K562 (cell line): Measurements from ENCODE around the gene SAMM50. TPM values are rescaled to one million over a fixed set of nuclear protein-coding genes. Genes with fewer than 3 reads are reported as not detected.

ENCODE experiments used
- ATAC-seq: fragments of 200-7000 bp; cut with Tn5 transposase; 3 replicates; pipeline ENCODE4 v1.9.1; 2020; ENCODE audit warnings: moderate library complexity
- BruUV-seq: library from RNA; stranded (reverse); fragments of 400-500 nt; replicated peaks from 2 replicates; lab custom pipeline; 2021; lab: Mats Ljungman, UMichigan
- CTCF ChIA-PET: fragments of 300-600 bp; formaldehyde crosslinking; extraction: SDS; loops from one replicate; lab custom pipeline; 2021; ENCODE audit warnings: low intra/inter-chr PET ratio; lab: Yijun Ruan, JAX
- POLR2A ChIA-PET: fragments of 300-600, 350-650 bp; sonication (Branson Sonifier 250); formaldehyde crosslinking; extraction: SDS; loops from one replicate; lab custom pipeline; 2021; ENCODE audit warnings: antibody characterized with exemption, inconsistent platforms; lab: Yijun Ruan, JAX
- DNase-seq, 4 experiments: peaks; one replicate each; pipeline versions ENCODE4 v3.0.0 to v3.0.0-alpha.2; 2011 to 2018; ENCODE audit warnings: low spot score in 3 of 4, mixed read lengths in 3 of 4; ENCODE audit errors: extremely low read depth in 1 of 4
- FAIRE-seq: peaks from 2 replicates; lab custom pipeline; 2011; peaks lifted over from hg19 to GRCh38; lab: Jason Lieb, UNC
- H2AFZ ChIP-seq: 2 replicates; pipeline ENCODE4 v1.6.0; 2011; ENCODE audit warnings: low read depth, low read length, control low read depth, inconsistent platforms
- H3K27ac ChIP-seq: fragments of 200-600 bp; 3 replicates; pipeline ENCODE4 v1.8.0; 2011; ENCODE audit warnings: low read depth, mild to moderate bottlenecking, control low read depth, inconsistent platforms, low read length, moderate library complexity, mixed read lengths; ENCODE audit errors: extremely low read depth
- H3K27me3 ChIP-seq, 2 experiments: fragments of 300-600 bp in 1 of 2; 2 replicates in 1 of 2; 3 replicates in 1 of 2; pipeline versions ENCODE4 v1.6.0 to v1.8.0; 2011; ENCODE audit warnings: inconsistent platforms in 2 of 2, low read length in 2 of 2, mild to moderate bottlenecking in 1 of 2, mixed read lengths in 1 of 2, moderate library complexity in 1 of 2; ENCODE audit not compliant: control insufficient read depth in 2 of 2, insufficient read depth in 2 of 2
- H3K36me3 ChIP-seq: fragments of 300-600 bp; 3 replicates; pipeline ENCODE4 v1.8.0; 2011; ENCODE audit warnings: mild to moderate bottlenecking, low read length, inconsistent platforms; ENCODE audit not compliant: control insufficient read depth, insufficient read depth
- H3K4me1 ChIP-seq, 2 experiments: fragments of 200-600 bp in 1 of 2; replicated peaks in 1 of 2; 2 replicates in 1 of 2; 3 replicates in 1 of 2; pipeline versions ENCODE4 v1.5.1 to v1.8.0; 2011; ENCODE audit warnings: inconsistent platforms in 2 of 2, low read length in 2 of 2, mild to moderate bottlenecking in 1 of 2, mixed read lengths in 1 of 2, moderate library complexity in 1 of 2; ENCODE audit not compliant: control insufficient read depth in 2 of 2, insufficient read depth in 2 of 2
- H3K4me2 ChIP-seq: 2 replicates; pipeline ENCODE4 v1.6.1; 2011; ENCODE audit warnings: low read length, control low read depth, inconsistent platforms, mixed read lengths; ENCODE audit not compliant: insufficient read depth
- H3K4me3 ChIP-seq: fragments of 200-600 bp; sonication (generic), shearing (Covaris generic); 2 replicates; pipeline ENCODE4 v1.5.1; 2016; ENCODE audit warnings: control low read depth, inconsistent platforms
- H3K79me2 ChIP-seq: fragments of 200-600 bp; 3 replicates; pipeline ENCODE4 v1.8.0; 2011; ENCODE audit warnings: low read length, inconsistent platforms; ENCODE audit not compliant: control insufficient read depth, insufficient read depth
- H3K9ac ChIP-seq, 2 experiments: 2 replicates each; pipeline versions ENCODE4 v1.6.0 to v1.6.1; 2011; ENCODE audit warnings: low read depth in 2 of 2, low read length in 2 of 2, control low read depth in 1 of 2, inconsistent platforms in 1 of 2, mild to moderate bottlenecking in 1 of 2, mixed read lengths in 1 of 2; ENCODE audit not compliant: insufficient read depth in 1 of 2
- H3K9me1 ChIP-seq: one replicate; pipeline ENCODE4 v1.6.0; 2011; ENCODE audit warnings: inconsistent platforms, mild to moderate bottlenecking, low read length, moderate library complexity; ENCODE audit not compliant: control insufficient read depth, insufficient read depth
- H3K9me3 ChIP-seq: replicated peaks from 2 replicates; pipeline ENCODE4 v1.5.1; 2011; ENCODE audit warnings: low read depth, low read length, inconsistent platforms; ENCODE audit not compliant: control insufficient read depth, insufficient read depth
- H4K20me1 ChIP-seq: replicated peaks from 2 replicates; pipeline ENCODE4 v1.6.1; 2011; ENCODE audit warnings: low read length, inconsistent platforms, mixed read lengths; ENCODE audit not compliant: control insufficient read depth, insufficient read depth
- CREM ChIP-seq: IDR thresholded peaks from 2 replicates; pipeline ENCODE4 v1.6.1; 2014; ENCODE audit warnings: antibody characterized with exemption, low read depth
- CTCF ChIP-seq, 3 experiments: IDR thresholded peaks in 2 of 3; conservative IDR thresholded peaks in 1 of 3; 2 replicates each; pipeline ENCODE4 v1.5.1; 2011 to 2012; ENCODE audit warnings: low read length in 3 of 3, mild to moderate bottlenecking in 3 of 3, control low read depth in 2 of 3, improper control_type of control experiment in 1 of 3, inconsistent platforms in 1 of 3, low read depth in 1 of 3, mixed read lengths in 1 of 3, moderate library complexity in 1 of 3; ENCODE audit not compliant: insufficient read depth in 2 of 3
- DPF2 ChIP-seq: fragments of 450-650 bp; IDR thresholded peaks from 2 replicates; pipeline ENCODE4 v1.6.1; 2016
- MYC ChIP-seq, 2 experiments: fragments of 250-450 bp in 1 of 2; sonication (Bioruptor Pico) in 1 of 2; IDR thresholded peaks; 2 replicates each; pipeline versions ENCODE4 v1.5.1 to v1.6.1; 2012 to 2021; ENCODE audit warnings: low read depth in 2 of 2, borderline replicate concordance in 1 of 2, improper control_type of control experiment in 1 of 2, low read length in 1 of 2, mild to moderate bottlenecking in 1 of 2, moderate library complexity in 1 of 2
- NR3C1 ChIP-seq: sonication (generic); formaldehyde crosslinking; IDR thresholded peaks from 2 replicates; pipeline ENCODE4 v1.8.1; 2022; ENCODE audit warnings: missing genetic modification reagents
- ZNF766 ChIP-seq: fragments of 200-800 bp; sonication (Bioruptor generic); conservative IDR thresholded peaks from 2 replicates; pipeline ENCODE4 v1.6.1; 2016; ENCODE audit warnings: missing genetic modification characterization, missing compliant biosample characterization
- WGBS: fragments of 100-300 bp; shearing (Covaris generic); methylation state at CpG from one replicate; pipeline ENCODE4 v1.1.6; 2016; ENCODE audit warnings: low coverage, mixed read lengths; ENCODE audit not compliant: insufficient coverage; ENCODE audit errors: missing lambda C conversion rate; 5-methylcytosine and 5-hydroxymethylcytosine counted together
- in situ Hi-C: fragments of 300-500 bp; cut with MboI; formaldehyde crosslinking; loops from 4 replicates; pipeline ENCODE4 v1.15.0; 2018; ENCODE audit warnings: inconsistent platforms, mixed read lengths
- intact Hi-C: fragments of 100-400 bp; cut with micrococcal nuclease; formaldehyde crosslinking; loops from 2 replicates; pipeline ENCODE4 v1.14.2; 2022
- polyA plus RNA-seq, 8 experiments: library from polyadenylated mRNA; depleted of rRNA in 4 of 8; stranded (reverse) in 5 of 8; unstranded in 3 of 8; fragments of >200 nt; fragmentation: Nextera tagmentation in 2 of 8; fragmentation: Illumina TruSeq in 1 of 8; extraction: Ambion mirVana in 2 of 8; extraction: Trizol in 1 of 8; gene quantifications; 2 replicates each; pipeline versions ENCODE4 v1.2.1 to v1.2.3, GENCODE V29; 2011 to 2014; ENCODE audit warnings: inconsistent platforms in 1 of 8, missing spikeins in 1 of 8
- total RNA-seq, 7 experiments: library from RNA; depleted of rRNA in 6 of 7; stranded (reverse); fragments of >200 nt in 6 of 7; fragmentation: Illumina TruSeq in 2 of 7; extraction: Trizol in 2 of 7; gene quantifications; 2 replicates each; pipeline versions ENCODE4 v1.2.1 to v1.2.3, GENCODE V29; 2011 to 2021; ENCODE audit warnings: low replicate concordance in 1 of 7

SAMM50 gene
- total and polyA plus RNA-seq, 9 of the 15 experiments (the other 6 are each of a cell fraction or from before 2014, with no cell fraction given), result 14.6 to 49.3 (median 38.1) TPM

GRCh38 chr22:43945632-43946383, 9.4 kb upstream of the SAMM50 start (continued):
- peak; percentile 72 to 87 (median 85) for TF ChIP-seq CTCF (IDR thresholded peaks at IDR 0.05 in 2 of 3, conservative IDR thresholded peaks at IDR 0.05 in 1 of 3; ENCODE audit: insufficient read depth in 2 of 3, low read depth in 1 of 3, low read length in 3 of 3)
- peak; percentile 39; the same call in 1 of the 2 replicates for TF ChIP-seq MYC (IDR thresholded peaks at IDR 0.05; ENCODE audit: low read depth, low read length)
- no peak for TF ChIP-seq MYC (CRISPR knock-in tag; IDR thresholded peaks at IDR 0.05; ENCODE audit: borderline replicate concordance, low read depth)
- peak; percentile 59 for TF ChIP-seq CREM
- TF ChIP-seq ZNF766 (CRISPR knock-in tag), result no peak
- TF ChIP-seq DPF2, result no peak
- TF ChIP-seq, all 486 proteins: peak for 10

GRCh38 chr22:43946384-43946667, 8.9 kb upstream of the SAMM50 start:
- WGBS, result 16% methylated on average over 6 of the region's 7 CpGs
- H4K20me1 ChIP-seq, result no peaks in the 10 kb centered on the region
- DNase-seq (peak; percentile 26 to 33 (median 30)), FAIRE-seq (no peak), ATAC-seq (peak; percentile 88)
- ChIA-PET CTCF (interaction anchor here (1.8 kb wide), 1 partner anchor 63 kb away, joined by 4 read pairs; no protein-coding TSS in a partner anchor), POLR2A (interaction anchor here (0.9 to 1.4 kb wide), 2 partner anchors 9 to 15 kb away, joined by 3 to 7 read pairs; partner anchors contain the start of gene SAMM50)
- no peaks in the 10 kb centered on the region for H3K79me2 ChIP-seq
- peaks cover 0 to 12% of the 10 kb centered on the region in 2 experiments; a peak in 1 of 5 replicates for H3K27me3 ChIP-seq
- intact Hi-C loops, result no loop called here
- H2AFZ ChIP-seq, result peak overlapping the region; percentile 80
- H3K9ac ChIP-seq, result no peak overlapping the region
- H3K9me3 ChIP-seq, result no peaks in the 10 kb centered on the region
- H3K36me3 ChIP-seq, result no peaks in the 10 kb centered on the region
- no peak overlapping the region for H3K4me3 ChIP-seq
- no peak overlapping the region for H3K27ac ChIP-seq
- peak overlapping the region; percentile 63 for H3K4me2 ChIP-seq
- BruUV-seq, result no TSS peak
- peaks cover 0 to 9% of the 10 kb centered on the region in 2 experiments; a peak in 3 of 5 replicates for H3K4me1 ChIP-seq
- TF ChIP-seq CREM, result 0 out of 2 replicates have a peak, but pooled peaks have one; percentile 17
- TF ChIP-seq CTCF (IDR thresholded peaks at IDR 0.05 in 2 of 3, conservative IDR thresholded peaks at IDR 0.05 in 1 of 3; ENCODE audit: insufficient read depth in 2 of 3, low read depth in 1 of 3, low read length in 3 of 3), result peak in 2 of 3 experiments; percentile 35 to 54; a peak in 4 of 6 replicates
- no peak for TF ChIP-seq NR3C1 (CRISPR knock-in tag)
- in situ Hi-C loops, result no loop called here
- no peaks in the 10 kb centered on the region for H3K9me1 ChIP-seq
